HG03342 (cell line): ENCODE results near the gene SGPL1.

Experiments used
- ATAC-seq: cut with Tn5 transposase; IDR thresholded peaks from one replicate; pipeline ENCODE4 v1.9.1; 2021; ENCODE audit warnings: mild to moderate bottlenecking, moderate library complexity; ENCODE audit not compliant: unreplicated experiment

SGPL1 gene

GRCh38 chr10:70779511-70780369 lies 36.0 kb upstream of the SGPL1 start:
- ATAC-seq = no peak

- ATAC-seq = no peak
Observed at GRCh38 chr10:70780370-70780760, 35.4 kb upstream of the SGPL1 start.

- ATAC-seq = no peak
Observed at GRCh38 chr10:70780772-70781171, 35.0 kb upstream of the SGPL1 start.

GRCh38 chr10:70781461-70782051 lies 34.2 kb upstream of the SGPL1 start:
- ATAC-seq = no peak

DNA sequence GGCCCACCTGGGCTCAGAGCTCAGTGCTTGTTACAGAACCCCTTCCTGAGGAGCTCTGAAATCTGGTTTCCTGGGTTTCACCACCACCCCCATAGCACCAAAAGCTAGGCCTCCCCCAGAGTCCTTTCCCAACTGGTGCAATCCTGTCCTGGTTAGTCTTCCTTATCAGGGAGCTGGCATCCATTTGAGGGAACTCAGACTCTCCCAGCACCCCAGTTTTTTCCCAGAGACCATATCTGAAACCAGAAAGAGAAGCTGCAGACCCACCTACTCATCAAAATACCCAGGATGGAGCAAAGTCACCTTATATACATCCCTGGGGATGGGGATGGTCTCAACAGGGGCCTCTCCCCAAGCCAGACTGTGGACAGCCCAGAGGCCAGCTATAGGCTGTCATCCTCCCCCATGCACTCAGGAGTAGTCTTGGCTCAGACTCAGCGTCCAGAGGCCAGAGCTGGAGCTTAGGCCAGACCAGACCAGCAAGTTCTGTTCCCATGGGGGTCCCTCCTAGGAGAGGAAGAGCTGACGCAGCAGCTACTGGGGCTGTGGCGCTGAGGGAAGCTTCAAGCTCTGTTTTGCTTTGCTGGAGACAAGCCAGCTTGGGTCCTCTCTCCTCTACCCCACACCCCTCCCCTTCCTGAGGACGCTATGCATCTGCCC lies 33.5 kb upstream of the SGPL1 start:
- no peak for ATAC-seq

DNA sequence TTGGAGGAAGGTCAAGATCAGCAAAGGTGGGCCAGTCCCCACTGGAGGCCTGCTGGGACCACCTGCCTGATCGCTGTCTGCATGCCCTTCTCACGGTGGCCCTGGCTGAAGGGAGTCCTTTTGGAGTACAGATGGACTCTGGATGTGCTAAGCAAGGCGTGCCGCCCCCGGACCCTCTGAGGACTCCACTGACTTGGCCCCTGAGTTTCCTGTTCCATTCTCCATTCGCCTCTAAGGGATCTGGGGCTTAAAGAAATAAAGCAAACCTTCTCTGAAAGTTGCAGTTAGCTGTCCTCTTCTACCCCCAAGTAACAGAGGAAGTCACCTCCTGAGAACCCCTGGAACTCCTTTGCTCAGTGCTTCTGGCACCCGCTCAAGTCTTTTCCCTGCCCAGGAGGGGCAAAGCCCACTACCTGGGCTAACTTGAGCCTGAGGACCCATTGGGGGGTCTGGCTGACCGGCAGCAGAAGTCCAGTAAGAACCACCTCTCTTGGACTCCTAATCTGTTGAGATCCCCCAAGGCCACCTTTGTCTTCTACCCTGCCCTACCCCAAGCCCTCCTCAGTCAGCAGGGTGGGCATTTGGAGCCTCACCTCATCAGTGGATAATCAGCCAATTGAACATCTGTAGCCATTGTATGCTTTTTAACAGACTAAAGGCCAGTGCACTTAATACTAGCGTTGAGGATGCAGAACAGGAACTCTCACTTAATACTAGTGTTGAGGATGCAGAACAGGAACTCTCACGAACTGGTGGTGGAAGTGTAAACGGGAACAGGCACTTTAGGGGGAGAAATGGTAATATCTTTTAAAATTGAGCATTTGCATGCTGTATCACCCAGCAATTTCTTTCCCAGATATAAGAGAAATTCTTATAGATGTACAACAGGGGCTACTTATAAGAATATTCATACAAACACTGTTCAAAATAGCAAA lies 32.7 kb upstream of the SGPL1 start:
- ATAC-seq = no peak

- no peak for ATAC-seq
Observed at GRCh38 chr10:70784016-70784415, 31.7 kb upstream of the SGPL1 start.

DNA sequence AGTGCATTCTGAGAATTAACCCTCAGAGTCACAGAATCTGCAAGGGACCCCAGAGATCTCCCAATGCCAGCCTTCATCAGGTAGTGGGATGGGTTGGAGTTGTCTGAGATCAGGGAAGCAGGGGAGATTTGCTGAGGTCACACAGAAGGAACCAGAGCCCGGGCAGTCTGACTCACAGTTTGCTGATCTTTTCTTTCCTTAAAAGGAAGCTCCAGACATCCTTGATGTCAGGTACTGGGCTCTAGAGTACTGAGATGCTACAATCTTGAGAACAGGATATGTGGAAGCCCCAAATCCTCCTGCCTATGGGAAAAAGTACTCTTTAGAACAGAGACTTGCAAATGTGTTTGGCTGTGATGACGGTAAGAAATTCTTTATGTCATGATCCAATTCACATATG lies 31.3 kb upstream of the SGPL1 start:
- no peak for ATAC-seq

GRCh38 chr10:70785190-70785589 lies 30.6 kb upstream of the SGPL1 start, which contains the start of gene TBATA:
TSS of gene TBATA (minus strand) at chr10:70785377. CDS start at chr10:70783379, 1,998 bp downstream.
- ATAC-seq = no peak

- no peak for ATAC-seq
Observed at GRCh38 chr10:70786799-70787415, 28.8 kb upstream of the SGPL1 start.

GRCh38 chr10:70791386-70792039 lies 24.2 kb upstream of the SGPL1 start:
- no peak for ATAC-seq

DNA sequence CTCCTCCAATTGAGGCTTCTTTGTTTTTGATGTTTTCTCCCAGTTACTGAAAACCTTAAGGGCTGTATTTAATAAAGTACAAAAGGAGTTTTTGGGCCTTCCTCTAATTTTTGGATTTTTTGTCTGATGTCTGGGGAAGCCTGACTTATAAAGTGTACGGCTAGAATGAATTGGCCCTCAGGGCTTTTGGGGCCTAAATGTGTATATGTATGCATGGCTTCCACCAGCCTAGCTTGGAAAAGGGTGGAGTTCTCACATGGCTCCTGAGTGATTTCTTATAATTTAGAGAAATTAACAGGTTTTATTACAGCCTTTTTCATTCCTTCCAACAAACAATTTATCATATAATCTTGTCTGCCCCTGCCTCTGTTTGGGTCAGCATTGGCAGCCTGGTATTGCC lies 20.1 kb upstream of the SGPL1 start:
- ATAC-seq = no peak

DNA sequence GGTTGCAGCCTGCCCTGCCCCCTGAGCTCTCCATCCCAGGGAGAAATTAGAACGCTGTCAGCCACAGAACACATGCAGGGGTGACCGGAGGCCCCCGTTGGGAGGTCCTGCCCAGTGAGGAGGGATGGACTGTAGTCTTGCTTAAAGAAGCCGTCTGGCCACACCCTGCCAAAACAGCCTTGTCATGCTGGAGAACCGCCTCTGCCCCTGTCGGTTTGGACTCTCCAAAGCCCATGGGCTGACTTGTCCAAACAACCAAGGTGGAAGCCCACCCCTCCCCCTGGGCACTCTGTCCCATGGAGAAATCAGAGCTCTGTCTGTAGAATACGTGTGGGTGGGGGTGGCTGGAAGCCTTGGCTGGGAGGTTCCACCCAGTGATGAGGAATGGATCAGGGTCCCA lies 17.9 kb upstream of the SGPL1 start:
- no peak for ATAC-seq

- ATAC-seq = no peak
Observed at GRCh38 chr10:70799124-70799523, 16.6 kb upstream of the SGPL1 start.

DNA sequence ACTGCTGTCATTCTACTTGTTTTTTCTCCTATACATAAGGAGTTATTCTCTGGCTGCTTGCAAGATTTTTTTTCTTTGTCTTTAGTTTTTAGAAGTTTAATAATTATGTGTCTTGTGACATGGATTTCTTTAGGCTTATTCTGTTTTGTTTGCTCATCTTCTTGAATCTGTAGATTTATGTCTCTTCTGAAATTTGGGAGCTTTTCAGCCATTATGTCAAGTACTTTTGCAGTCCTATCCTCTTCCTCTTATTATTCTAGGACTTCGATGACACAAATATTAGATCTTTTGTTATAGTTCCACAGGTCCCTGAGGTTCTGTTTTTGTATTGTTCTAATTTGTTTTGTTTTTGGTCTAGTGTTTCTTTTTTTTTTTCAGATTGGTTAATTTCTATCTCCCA lies 13.9 kb upstream of the SGPL1 start:
- no peak for ATAC-seq

DNA sequence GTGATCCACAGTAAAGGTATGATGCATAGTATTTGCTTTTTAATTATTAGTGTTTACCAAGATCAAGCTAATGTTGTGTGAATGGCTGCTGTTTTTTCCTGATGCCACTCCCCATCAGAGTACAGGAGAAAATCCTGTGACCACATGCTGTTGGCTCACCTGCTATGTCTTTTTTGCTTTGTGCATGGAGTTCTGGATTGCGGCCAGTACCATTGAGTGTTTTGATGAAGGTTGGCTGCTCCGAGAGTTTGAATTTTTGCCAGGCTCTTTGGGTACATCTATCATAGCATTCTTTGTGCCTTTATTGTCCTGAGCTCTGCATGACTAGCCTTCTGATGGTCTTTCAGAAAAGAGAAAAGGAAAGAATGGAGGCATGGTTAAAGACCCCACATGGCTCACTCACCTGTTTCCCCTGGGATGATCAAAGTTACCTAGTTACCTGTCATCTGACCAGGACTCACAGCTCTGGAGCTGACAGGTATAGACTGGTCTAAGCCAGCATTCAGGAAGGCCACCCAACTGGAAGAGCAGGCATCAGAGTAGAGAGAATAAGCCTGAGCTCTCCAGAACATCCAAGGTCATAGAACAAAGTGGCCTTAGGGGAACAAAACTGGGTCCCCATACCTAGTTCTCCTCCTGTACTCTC lies 11.8 kb upstream of the SGPL1 start:
- ATAC-seq = no peak

GRCh38 chr10:70804421-70804808 lies 11.3 kb upstream of the SGPL1 start:
- no peak for ATAC-seq

DNA sequence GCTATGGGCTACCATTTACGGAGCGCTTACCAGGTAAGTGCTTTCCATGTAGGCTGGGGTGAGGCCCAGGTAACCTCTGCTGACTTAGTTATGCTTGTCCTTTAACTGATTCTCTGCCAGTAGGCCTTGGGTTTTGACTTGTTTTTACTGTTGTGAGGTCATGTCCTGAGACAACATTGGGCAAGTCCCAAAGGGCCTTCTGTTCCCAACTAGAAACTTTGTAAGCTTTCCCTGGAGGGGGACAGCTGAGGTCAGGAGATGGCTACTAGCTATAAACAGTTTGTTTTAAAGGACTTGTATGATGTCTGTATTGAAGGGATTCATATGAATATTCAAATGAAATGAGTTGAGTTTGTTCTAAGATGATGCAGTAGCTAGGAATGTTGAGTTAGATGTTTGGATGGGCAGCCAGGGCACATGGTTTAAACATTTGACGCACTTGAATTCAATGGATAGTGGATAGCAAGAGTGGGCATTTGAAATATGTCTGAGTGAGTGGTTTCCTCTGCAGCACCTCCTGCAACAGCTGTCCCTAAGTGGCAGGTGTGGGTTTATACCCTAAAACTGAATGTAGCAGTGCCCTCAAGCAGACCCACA lies 10.0 kb upstream of the SGPL1 start:
- no peak for ATAC-seq

- ATAC-seq = no peak
Observed at GRCh38 chr10:70806841-70807240, 8.9 kb upstream of the SGPL1 start.
